K562 (cell line): ENCODE results near the gene DSG3.

ENCODE experiments used
- ARHGAP35 ChIP-seq: fragments of 450-650 bp; IDR thresholded peaks from 2 replicates; pipeline ENCODE4 v1.6.1; 2018; ENCODE audit not compliant: partially characterized antibody
- CEBPB ChIP-seq: fragments of 450-650 bp; IDR thresholded peaks from 2 replicates; pipeline ENCODE4 v1.6.1; 2016; ENCODE audit warnings: missing genetic modification characterization, missing compliant biosample characterization
- EGR1 ChIP-seq: fragments of 450-650 bp; conservative IDR thresholded peaks from 2 replicates; pipeline ENCODE4 v1.6.1; 2017; ENCODE audit warnings: mild to moderate bottlenecking
- GABPB1 ChIP-seq: sonication (generic); formaldehyde crosslinking; IDR thresholded peaks from 2 replicates; pipeline ENCODE4 v1.8.0; 2022; ENCODE audit warnings: mild to moderate bottlenecking, missing genetic modification reagents
- MNT ChIP-seq, 2 experiments: fragments of 450-650 bp; conservative IDR thresholded peaks; 2 replicates each; pipeline ENCODE4 v1.6.1; 2017; ENCODE audit warnings: mild to moderate bottlenecking in 2 of 2, moderate library complexity in 2 of 2
- MYBL2 ChIP-seq, 2 experiments: fragments of 450-650 bp in 1 of 2; sonication (generic) in 1 of 2; formaldehyde crosslinking in 1 of 2; IDR thresholded peaks; 2 replicates each; pipeline versions ENCODE4 v1.6.1 to v1.8.1; 2017 to 2022; ENCODE audit warnings: borderline replicate concordance in 1 of 2, inconsistent platforms in 1 of 2, low read depth in 1 of 2, mild to moderate bottlenecking in 1 of 2, missing genetic modification reagents in 1 of 2, moderate library complexity in 1 of 2
- POLR2AphosphoS5 ChIP-seq: IDR thresholded peaks from 2 replicates; pipeline ENCODE4 v1.6.1; 2011; ENCODE audit warnings: mild to moderate bottlenecking, low read depth, low read length, moderate library complexity; ENCODE audit not compliant: control insufficient read depth, insufficient read depth
- SNAPC5 ChIP-seq: fragments of 250-450 bp; sonication (Bioruptor Pico); IDR thresholded peaks from 2 replicates; pipeline ENCODE4 v1.8.0; 2021; ENCODE audit warnings: moderate library complexity, mild to moderate bottlenecking, inconsistent platforms
- TBL1XR1 ChIP-seq, 2 experiments: IDR thresholded peaks; 2 replicates each; pipeline ENCODE4 v1.6.1; 2012; ENCODE audit warnings: improper control_type of control experiment in 2 of 2, low read length in 2 of 2, mild to moderate bottlenecking in 1 of 2
- TCF7L2 ChIP-seq: fragments of 150-350 bp; IDR thresholded peaks from 2 replicates; pipeline ENCODE4 v1.6.1; 2016; ENCODE audit warnings: low read depth, mild to moderate bottlenecking, low read length, moderate library complexity
- ZC3H11A ChIP-seq: IDR thresholded peaks from 2 replicates; pipeline ENCODE4 v1.6.1; 2012; ENCODE audit warnings: low read depth, low read length, improper control_type of control experiment
- ZNF407 ChIP-seq: fragments of 450-650 bp; IDR thresholded peaks from 2 replicates; pipeline ENCODE4 v1.6.1; 2016; ENCODE audit warnings: low read depth
- ZNF76 ChIP-seq: fragments of 250-450 bp; sonication (Bioruptor Pico); IDR thresholded peaks from 2 replicates; pipeline ENCODE4 v1.4.0; 2020; ENCODE audit warnings: mild to moderate bottlenecking, moderate library complexity, borderline replicate concordance
- TF ChIP-seq, protein P1 (sequence below), 3 experiments: IDR thresholded peaks in 2 of 3; conservative IDR thresholded peaks in 1 of 3; 2 replicates each; pipeline ENCODE4 v1.5.1; 2011 to 2012; ENCODE audit warnings: low read length in 3 of 3, mild to moderate bottlenecking in 3 of 3, control low read depth in 2 of 3, improper control_type of control experiment in 1 of 3, inconsistent platforms in 1 of 3, low read depth in 1 of 3, mixed read lengths in 1 of 3, moderate library complexity in 1 of 3; ENCODE audit not compliant: insufficient read depth in 2 of 3

DNA sequence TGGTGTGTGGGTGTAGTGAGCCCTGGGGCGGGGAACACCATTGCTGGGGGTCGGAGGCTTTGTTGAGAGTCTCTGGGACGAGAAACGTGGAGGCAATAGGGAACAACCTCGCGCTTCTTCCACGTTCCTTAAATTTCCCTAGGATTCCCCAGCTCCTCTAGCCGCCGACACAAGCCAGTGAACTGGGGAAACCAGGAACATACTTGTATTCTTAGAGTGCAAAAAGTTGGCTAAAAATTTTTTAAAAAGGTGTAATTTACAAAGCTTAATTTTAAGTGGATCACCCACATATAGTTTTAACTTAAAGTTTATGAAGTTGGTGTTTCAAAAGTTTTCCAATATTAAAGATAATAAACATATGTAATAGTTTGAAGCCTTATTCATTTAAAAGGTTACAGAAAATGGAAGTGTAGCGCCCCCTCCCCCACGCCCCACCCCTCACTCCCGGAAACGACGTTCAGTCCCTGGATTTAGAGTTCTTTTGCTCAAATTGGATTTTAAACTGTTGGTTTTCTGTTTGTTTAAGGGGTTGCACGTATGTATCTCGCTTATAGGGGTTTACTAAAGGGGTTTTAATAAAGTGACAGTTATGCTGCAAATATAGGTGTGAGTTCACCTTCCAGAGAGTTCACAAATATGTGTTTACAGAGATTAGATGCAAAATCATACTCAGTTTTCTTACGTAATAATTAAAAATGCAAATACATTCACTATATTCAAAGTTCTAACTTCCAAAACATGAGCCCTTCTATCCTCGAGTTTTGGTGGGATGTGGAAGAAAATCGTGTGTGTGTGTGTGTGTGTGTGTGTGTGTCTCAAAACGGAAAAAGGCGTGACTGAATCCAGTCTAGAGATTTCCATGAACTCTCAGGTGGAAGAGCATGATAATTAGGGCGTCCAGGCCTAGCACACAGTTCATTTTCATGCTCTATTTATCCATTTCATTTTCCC lies 51.3 kb downstream of the DSG3 start:
- TF ChIP-seq ARHGAP35 (no peak), ZNF76 (CRISPR knock-in tag) (no peak), ZC3H11A (no peak), TBL1XR1 (IDR thresholded peaks at IDR 0.05; ENCODE audit: low read length in 2 of 2) (no peak), SNAPC5 (CRISPR knock-in tag) (no peak), MNT (conservative IDR thresholded peaks at IDR 0.05) (no peak), EGR1 (no peak; the same call in 1 of the 2 replicates), ZNF407 (no peak), POLR2AphosphoS5 (no peak), MYBL2 (IDR thresholded peaks at IDR 0.05; ENCODE audit: low read depth) (no peak), MYBL2 (CRISPR knock-in tag; IDR thresholded peaks at IDR 0.05; ENCODE audit: borderline replicate concordance) (no peak), GABPB1 (CRISPR knock-in tag) (no peak), TCF7L2 (no peak), CEBPB (peak; percentile 58)
- TF ChIP-seq, protein P1, sequence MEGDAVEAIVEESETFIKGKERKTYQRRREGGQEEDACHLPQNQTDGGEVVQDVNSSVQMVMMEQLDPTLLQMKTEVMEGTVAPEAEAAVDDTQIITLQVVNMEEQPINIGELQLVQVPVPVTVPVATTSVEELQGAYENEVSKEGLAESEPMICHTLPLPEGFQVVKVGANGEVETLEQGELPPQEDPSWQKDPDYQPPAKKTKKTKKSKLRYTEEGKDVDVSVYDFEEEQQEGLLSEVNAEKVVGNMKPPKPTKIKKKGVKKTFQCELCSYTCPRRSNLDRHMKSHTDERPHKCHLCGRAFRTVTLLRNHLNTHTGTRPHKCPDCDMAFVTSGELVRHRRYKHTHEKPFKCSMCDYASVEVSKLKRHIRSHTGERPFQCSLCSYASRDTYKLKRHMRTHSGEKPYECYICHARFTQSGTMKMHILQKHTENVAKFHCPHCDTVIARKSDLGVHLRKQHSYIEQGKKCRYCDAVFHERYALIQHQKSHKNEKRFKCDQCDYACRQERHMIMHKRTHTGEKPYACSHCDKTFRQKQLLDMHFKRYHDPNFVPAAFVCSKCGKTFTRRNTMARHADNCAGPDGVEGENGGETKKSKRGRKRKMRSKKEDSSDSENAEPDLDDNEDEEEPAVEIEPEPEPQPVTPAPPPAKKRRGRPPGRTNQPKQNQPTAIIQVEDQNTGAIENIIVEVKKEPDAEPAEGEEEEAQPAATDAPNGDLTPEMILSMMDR (IDR thresholded peaks at IDR 0.05 in 2 of 3, conservative IDR thresholded peaks at IDR 0.05 in 1 of 3; ENCODE audit: insufficient read depth in 2 of 3, low read depth in 1 of 3, low read length in 3 of 3) = no peak
